ENCODE measurements around the gene UBB. TPM values are rescaled to one million over a fixed set of nuclear protein-coding genes. Genes with fewer than 3 reads are reported as not detected.

The UBB gene
- total RNA-seq, 4 donors from 2014 or later = 917 to 1,584 (median 1,245) TPM

- H3K36me3 ChIP-seq = no peaks in the 10 kb centered on the region
- H3K27me3 ChIP-seq = no peaks in the 10 kb centered on the region
- no peak overlapping the region for H3K27ac ChIP-seq
- H3K4me1 ChIP-seq = no peaks in the 10 kb centered on the region
- no peak for DNase-seq
- no peak overlapping the region for H3K4me3 ChIP-seq (replicated peaks in 1 of 3)
- intact Hi-C loops (cut with DNase I) = no loop called here
- WGBS, 2 donors = 64 to 69% methylated on average over 19 of the region's 20 CpGs
- no peaks in the 10 kb centered on the region for H3K9me3 ChIP-seq
- TF ChIP-seq POLR2A (IDR thresholded peaks at IDR 0.05) = no peak
- no peak for TF ChIP-seq CTCF (IDR thresholded peaks at IDR 0.05)
Measured at GRCh38 chr17:16425698-16426659, 45.1 kb downstream of the UBB start.

GRCh38 chr17:16427020-16427419, 46.1 kb downstream of the UBB start:
- no peak for TF ChIP-seq POLR2A (IDR thresholded peaks at IDR 0.05)
- no peak for TF ChIP-seq CTCF (IDR thresholded peaks at IDR 0.05)
- Histone ChIP-seq H3K27ac (no peak overlapping the region), H3K27me3 (no peaks in the 10 kb centered on the region), H3K4me3 (replicated peaks in 1 of 3) (no peak overlapping the region), H3K9me3 (no peaks in the 10 kb centered on the region), H3K4me1 (no peaks in the 10 kb centered on the region), H3K36me3 (no peaks in the 10 kb centered on the region)
- DNase-seq = no peak
- intact Hi-C loops (cut with DNase I) = no loop called here
- WGBS, 2 donors = 99 to 100% methylated on average over 3 of the region's 3 CpGs

GRCh38 chr17:16428098-16428882, 47.4 kb downstream of the UBB start:
- peak in 5 of 6 experiments; percentile 46 to 77 (median 65) for TF ChIP-seq CTCF (IDR thresholded peaks at IDR 0.05)
- TF ChIP-seq POLR2A (IDR thresholded peaks at IDR 0.05) = no peak
- Histone ChIP-seq H3K27me3 (no peaks in the 10 kb centered on the region), H3K4me1 (no peaks in the 10 kb centered on the region), H3K4me3 (replicated peaks in 1 of 3) (no peak overlapping the region), H3K27ac (no peak overlapping the region), H3K36me3 (no peaks in the 10 kb centered on the region), H3K9me3 (no peaks in the 10 kb centered on the region)
- peak; percentile 74 to 77 for DNase-seq
- WGBS, 2 donors = 41 to 59% methylated on average over 14 of the region's 15 CpGs
- intact Hi-C loops (cut with DNase I) = no loop called here

GRCh38 chr17:16429083-16429482, 48.2 kb downstream of the UBB start:
- Histone ChIP-seq H3K9me3 (no peaks in the 10 kb centered on the region), H3K4me1 (no peaks in the 10 kb centered on the region), H3K4me3 (replicated peaks in 1 of 3) (no peak overlapping the region), H3K27ac (no peak overlapping the region), H3K36me3 (no peaks in the 10 kb centered on the region), H3K27me3 (no peaks in the 10 kb centered on the region)
- WGBS, 2 donors = 93 to 98% methylated on average over 9 of the region's 9 CpGs
- intact Hi-C loops (cut with DNase I) = no loop called here
- TF ChIP-seq CTCF (IDR thresholded peaks at IDR 0.05) = no peak
- no peak for TF ChIP-seq POLR2A (IDR thresholded peaks at IDR 0.05)
- no peak for DNase-seq

All from thyroid gland (tissue), 4 donors.